ENCODE measurements around the gene CREB3L2. TPM values are rescaled to one million over a fixed set of nuclear protein-coding genes. Genes with fewer than 3 reads are reported as not detected.

CREB3L2 gene
- polyA plus RNA-seq, 2 of the 4 experiments (the other 2 are of a cell fraction) = 16.3 to 32.2 TPM

DNA sequence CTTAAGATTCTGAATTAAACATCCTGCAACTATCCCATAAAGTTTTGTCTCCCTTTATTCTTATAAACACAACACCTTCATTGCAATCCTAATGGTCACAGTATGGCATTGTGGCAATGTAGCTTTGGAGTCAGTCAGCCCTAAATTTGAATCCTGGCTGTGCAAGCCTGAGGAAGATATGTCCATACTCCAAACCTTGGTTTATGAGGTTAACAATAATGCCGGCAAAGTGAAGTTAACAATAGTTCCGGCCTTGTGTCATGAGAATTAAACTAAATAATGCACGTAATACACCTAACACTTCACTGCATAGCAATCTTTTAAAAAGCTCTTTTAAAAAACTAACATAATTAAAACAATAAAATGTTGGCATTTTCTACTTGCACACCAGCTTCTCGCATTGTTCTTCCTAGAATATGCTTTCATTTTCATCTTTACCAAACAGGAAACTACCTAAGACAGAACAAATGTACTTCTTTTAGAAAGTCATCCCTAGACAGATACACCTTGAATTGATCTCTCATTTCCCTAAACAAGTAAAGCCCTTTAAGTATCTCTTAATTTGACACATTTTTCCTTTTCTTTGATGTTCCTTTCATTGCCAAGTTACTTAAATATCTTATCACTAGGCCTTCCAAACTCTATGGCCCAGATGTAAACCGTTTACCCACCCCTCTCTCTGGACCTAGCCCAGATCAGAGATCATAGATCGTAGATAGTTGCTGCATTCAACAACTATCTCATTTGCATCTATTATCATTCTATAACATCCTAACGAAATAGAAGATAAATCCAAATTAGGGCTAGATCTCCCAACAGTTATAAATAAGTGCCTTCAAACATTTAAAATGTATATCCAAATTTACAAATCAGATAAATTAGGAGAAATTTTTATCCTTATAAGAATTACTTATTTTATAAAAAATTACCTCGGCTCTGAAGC lies 66.7 kb downstream of the CREB3L2 start:
- DNase-seq (ENCODE audit: low read depth in 1 of 2, low spot score in 1 of 2) (no peak), FAIRE-seq (no peak), ATAC-seq (no peak)
- POLR2A ChIA-PET = no interaction called here
- no peak overlapping the region for H3K4me2 ChIP-seq
- CTCF ChIA-PET = interaction anchor here (0.5 to 5.3 kb wide), 4 partner anchors 33 to 1419 kb away, joined by 3 to 16 read pairs (median 8); partner anchors contain the start of gene CREB3L2
- H3K9me3 ChIP-seq = no peaks in the 10 kb centered on the region
- 90% methylated on average over 8 of the region's 8 CpGs for WGBS (ENCODE audit: missing lambda C conversion rate)
- no peak overlapping the region for H3K4me3 ChIP-seq
- no peak overlapping the region for H3K27ac ChIP-seq
- H3K4me1 ChIP-seq = peaks cover 42% of the 10 kb centered on the region
- TF ChIP-seq NFE2L2 (conservative IDR thresholded peaks at IDR 0.05; ENCODE audit: low read length) = no peak
- no peak for TF ChIP-seq HOXA7 (CRISPR knock-in tag; IDR thresholded peaks at IDR 0.05)
- TF ChIP-seq EP300 (IDR thresholded peaks at IDR 0.05) = no peak
- TF ChIP-seq ZC3H11A (IDR thresholded peaks at IDR 0.05) = no peak
- TF ChIP-seq, protein P1, sequence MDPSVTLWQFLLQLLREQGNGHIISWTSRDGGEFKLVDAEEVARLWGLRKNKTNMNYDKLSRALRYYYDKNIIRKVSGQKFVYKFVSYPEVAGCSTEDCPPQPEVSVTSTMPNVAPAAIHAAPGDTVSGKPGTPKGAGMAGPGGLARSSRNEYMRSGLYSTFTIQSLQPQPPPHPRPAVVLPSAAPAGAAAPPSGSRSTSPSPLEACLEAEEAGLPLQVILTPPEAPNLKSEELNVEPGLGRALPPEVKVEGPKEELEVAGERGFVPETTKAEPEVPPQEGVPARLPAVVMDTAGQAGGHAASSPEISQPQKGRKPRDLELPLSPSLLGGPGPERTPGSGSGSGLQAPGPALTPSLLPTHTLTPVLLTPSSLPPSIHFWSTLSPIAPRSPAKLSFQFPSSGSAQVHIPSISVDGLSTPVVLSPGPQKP (IDR thresholded peaks at IDR 0.05; ENCODE audit: low read depth, low read length) = no peak
- TF ChIP-seq FOSL2 (IDR thresholded peaks at IDR 0.05) = no peak
- no peak for TF ChIP-seq FOSL2 (CRISPR knock-in tag; IDR thresholded peaks at IDR 0.05)
- no peak for TF ChIP-seq KDM1A (IDR thresholded peaks at IDR 0.05; ENCODE audit: low read depth)
- TF ChIP-seq, protein P2, sequence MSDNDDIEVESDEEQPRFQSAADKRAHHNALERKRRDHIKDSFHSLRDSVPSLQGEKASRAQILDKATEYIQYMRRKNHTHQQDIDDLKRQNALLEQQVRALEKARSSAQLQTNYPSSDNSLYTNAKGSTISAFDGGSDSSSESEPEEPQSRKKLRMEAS (IDR thresholded peaks at IDR 0.05) = no peak
- TF ChIP-seq TP53 (CRISPR knock-in tag; IDR thresholded peaks at IDR 0.05) = no peak

DNA sequence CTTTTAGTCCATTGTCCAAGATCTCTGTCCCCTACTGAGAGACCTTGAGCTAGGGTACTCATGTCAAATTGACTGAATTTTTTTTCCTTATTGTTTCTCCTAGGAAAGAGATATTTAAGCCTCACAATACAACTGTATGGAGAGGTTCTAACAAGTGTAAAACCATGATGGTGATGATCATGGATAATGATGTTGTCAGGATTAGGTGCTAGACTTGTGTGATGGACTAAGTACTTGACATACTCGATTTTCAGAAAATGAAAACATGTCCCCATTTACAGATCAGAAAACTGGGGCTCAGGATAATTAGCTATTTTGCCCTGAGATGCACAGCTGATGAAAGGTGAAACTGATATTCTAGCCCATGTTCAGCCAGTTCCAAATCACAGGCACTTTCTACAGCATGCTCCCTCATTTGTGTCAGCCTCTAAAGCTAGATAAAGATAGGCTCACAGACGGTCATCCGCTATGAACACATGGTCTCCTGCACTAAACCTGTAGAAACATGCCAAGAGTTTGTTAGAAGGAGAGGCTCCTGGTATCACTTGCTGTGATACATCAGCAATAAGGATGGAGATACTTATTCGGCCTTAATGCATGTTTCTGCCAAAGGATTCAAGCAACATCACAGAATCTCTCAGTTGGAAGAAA lies 67.6 kb downstream of the CREB3L2 start:
- ATAC-seq = no peak
- Histone ChIP-seq H3K9me3 (no peaks in the 10 kb centered on the region), H3K4me1 (peaks cover 43% of the 10 kb centered on the region), H3K4me3 (no peak overlapping the region), H3K4me2 (no peak overlapping the region), H3K27ac (no peak overlapping the region; a peak in 1 of 6 replicates)
- CTCF ChIA-PET = interaction anchor here (0.5 to 5.3 kb wide), 5 partner anchors 13 to 1420 kb away, joined by 3 to 16 read pairs (median 3); partner anchors contain the start of gene CREB3L2
- POLR2A ChIA-PET = no interaction called here
- TF ChIP-seq JUNB (IDR thresholded peaks at IDR 0.05) (no peak), FOSL2 (IDR thresholded peaks at IDR 0.05) (no peak), FOSL2 (CRISPR knock-in tag; IDR thresholded peaks at IDR 0.05) (no peak), RFX5 (IDR thresholded peaks at IDR 0.05) (no peak), HOXB13 (CRISPR knock-in tag; IDR thresholded peaks at IDR 0.05; ENCODE audit: low read depth) (no peak), BHLHE40 (IDR thresholded peaks at IDR 0.05; ENCODE audit: low read depth, low read length) (no peak), POLR2A (IDR thresholded peaks at IDR 0.05; ENCODE audit: low read length) (no peak)
- TF ChIP-seq, protein P3, sequence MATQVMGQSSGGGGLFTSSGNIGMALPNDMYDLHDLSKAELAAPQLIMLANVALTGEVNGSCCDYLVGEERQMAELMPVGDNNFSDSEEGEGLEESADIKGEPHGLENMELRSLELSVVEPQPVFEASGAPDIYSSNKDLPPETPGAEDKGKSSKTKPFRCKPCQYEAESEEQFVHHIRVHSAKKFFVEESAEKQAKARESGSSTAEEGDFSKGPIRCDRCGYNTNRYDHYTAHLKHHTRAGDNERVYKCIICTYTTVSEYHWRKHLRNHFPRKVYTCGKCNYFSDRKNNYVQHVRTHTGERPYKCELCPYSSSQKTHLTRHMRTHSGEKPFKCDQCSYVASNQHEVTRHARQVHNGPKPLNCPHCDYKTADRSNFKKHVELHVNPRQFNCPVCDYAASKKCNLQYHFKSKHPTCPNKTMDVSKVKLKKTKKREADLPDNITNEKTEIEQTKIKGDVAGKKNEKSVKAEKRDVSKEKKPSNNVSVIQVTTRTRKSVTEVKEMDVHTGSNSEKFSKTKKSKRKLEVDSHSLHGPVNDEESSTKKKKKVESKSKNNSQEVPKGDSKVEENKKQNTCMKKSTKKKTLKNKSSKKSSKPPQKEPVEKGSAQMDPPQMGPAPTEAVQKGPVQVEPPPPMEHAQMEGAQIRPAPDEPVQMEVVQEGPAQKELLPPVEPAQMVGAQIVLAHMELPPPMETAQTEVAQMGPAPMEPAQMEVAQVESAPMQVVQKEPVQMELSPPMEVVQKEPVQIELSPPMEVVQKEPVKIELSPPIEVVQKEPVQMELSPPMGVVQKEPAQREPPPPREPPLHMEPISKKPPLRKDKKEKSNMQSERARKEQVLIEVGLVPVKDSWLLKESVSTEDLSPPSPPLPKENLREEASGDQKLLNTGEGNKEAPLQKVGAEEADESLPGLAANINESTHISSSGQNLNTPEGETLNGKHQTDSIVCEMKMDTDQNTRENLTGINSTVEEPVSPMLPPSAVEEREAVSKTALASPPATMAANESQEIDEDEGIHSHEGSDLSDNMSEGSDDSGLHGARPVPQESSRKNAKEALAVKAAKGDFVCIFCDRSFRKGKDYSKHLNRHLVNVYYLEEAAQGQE (IDR thresholded peaks at IDR 0.05) = no peak
- TF ChIP-seq, protein P4, sequence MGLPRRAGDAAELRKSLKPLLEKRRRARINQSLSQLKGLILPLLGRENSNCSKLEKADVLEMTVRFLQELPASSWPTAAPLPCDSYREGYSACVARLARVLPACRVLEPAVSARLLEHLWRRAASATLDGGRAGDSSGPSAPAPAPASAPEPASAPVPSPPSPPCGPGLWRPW (IDR thresholded peaks at IDR 0.05) = no peak
- 90% methylated on average over 4 of the region's 4 CpGs for WGBS (ENCODE audit: missing lambda C conversion rate)
- no peak for FAIRE-seq
- DNase-seq (ENCODE audit: low read depth in 1 of 2, low spot score in 1 of 2) = no peak

Measured in A549 (cell line).